ENCODE results near the gene MRPS9.

MRPS9 gene

GRCh38 chr2:105116348-105116747 lies 78.5 kb downstream of the MRPS9 start:
- no peak overlapping the region for H3K4me3 ChIP-seq (ENCODE audit: low read length)
- TF ChIP-seq, protein P1, sequence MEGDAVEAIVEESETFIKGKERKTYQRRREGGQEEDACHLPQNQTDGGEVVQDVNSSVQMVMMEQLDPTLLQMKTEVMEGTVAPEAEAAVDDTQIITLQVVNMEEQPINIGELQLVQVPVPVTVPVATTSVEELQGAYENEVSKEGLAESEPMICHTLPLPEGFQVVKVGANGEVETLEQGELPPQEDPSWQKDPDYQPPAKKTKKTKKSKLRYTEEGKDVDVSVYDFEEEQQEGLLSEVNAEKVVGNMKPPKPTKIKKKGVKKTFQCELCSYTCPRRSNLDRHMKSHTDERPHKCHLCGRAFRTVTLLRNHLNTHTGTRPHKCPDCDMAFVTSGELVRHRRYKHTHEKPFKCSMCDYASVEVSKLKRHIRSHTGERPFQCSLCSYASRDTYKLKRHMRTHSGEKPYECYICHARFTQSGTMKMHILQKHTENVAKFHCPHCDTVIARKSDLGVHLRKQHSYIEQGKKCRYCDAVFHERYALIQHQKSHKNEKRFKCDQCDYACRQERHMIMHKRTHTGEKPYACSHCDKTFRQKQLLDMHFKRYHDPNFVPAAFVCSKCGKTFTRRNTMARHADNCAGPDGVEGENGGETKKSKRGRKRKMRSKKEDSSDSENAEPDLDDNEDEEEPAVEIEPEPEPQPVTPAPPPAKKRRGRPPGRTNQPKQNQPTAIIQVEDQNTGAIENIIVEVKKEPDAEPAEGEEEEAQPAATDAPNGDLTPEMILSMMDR (conservative IDR thresholded peaks at IDR 0.05; ENCODE audit: low read depth, low read length), result no peak
- DNase-seq (ENCODE audit: low read depth), result no peak

DNA sequence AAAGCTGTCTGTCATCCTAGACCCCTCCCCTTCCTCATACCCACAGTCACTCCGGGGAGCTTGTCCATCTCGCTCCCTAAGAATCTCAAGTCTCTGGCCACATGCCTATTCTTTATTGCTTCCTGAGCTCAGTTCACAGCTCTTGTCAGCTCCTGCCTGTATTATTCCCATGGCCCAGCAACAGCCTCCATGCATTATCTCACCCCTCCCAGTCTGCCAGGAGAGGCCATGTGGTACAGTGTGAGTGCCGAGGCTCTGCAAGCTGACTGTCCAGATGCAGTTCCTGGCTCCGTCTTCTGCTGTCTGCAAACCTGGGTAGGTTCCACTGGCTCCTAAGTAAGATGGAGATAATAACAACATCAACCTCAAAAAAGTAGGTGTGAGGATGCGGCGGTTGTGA lies 79.7 kb downstream of the MRPS9 start:
- TF ChIP-seq, protein P1 (conservative IDR thresholded peaks at IDR 0.05; ENCODE audit: low read depth, low read length), result no peak
- no peak overlapping the region for H3K4me3 ChIP-seq (ENCODE audit: low read length)
- no peak for DNase-seq (ENCODE audit: low read depth)

- DNase-seq (ENCODE audit: low read depth), result no peak
- no peak overlapping the region for H3K4me3 ChIP-seq (ENCODE audit: low read length)
- TF ChIP-seq, protein P1 (conservative IDR thresholded peaks at IDR 0.05; ENCODE audit: low read depth, low read length), result peak; percentile 49
These were observed 81.1 kb downstream of the MRPS9 start for GRCh38 chr2:105118960-105119359.

- no peak for DNase-seq (ENCODE audit: low read depth)
- TF ChIP-seq, protein P1 (conservative IDR thresholded peaks at IDR 0.05; ENCODE audit: low read depth, low read length), result no peak
- H3K4me3 ChIP-seq (ENCODE audit: low read length), result no peak overlapping the region
These were observed 83.6 kb downstream of the MRPS9 start for GRCh38 chr2:105121434-105121833.

- TF ChIP-seq, protein P1 (conservative IDR thresholded peaks at IDR 0.05; ENCODE audit: low read depth, low read length), result peak; percentile 35
- no peak for DNase-seq (ENCODE audit: low read depth)
- no peak overlapping the region for H3K4me3 ChIP-seq (ENCODE audit: low read length)
These were observed 87.6 kb downstream of the MRPS9 start for GRCh38 chr2:105125428-105125827.

DNA sequence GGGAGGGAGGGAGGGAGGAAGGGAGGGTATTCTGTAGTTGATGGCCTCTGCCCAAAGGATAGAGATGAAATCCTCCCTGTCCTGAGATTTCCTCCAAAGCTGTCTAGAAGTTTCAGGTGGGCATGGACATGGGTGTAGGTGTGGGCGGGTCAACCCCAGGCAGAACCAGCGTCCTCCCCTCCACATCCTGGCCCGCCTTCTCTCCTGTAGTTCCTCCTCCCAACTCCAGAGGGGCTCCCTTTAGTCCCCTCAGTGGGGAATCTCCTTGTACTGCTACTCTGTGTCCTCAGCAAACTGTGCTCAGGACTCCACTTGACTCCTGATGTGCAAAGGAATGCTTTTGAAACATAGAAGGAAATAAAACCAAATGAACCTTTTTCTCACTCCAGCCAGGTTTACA lies 88.1 kb downstream of the MRPS9 start:
- no peak overlapping the region for H3K4me3 ChIP-seq (ENCODE audit: low read length)
- TF ChIP-seq, protein P1 (conservative IDR thresholded peaks at IDR 0.05; ENCODE audit: low read depth, low read length), result no peak
- DNase-seq (ENCODE audit: low read depth), result no peak

DNA sequence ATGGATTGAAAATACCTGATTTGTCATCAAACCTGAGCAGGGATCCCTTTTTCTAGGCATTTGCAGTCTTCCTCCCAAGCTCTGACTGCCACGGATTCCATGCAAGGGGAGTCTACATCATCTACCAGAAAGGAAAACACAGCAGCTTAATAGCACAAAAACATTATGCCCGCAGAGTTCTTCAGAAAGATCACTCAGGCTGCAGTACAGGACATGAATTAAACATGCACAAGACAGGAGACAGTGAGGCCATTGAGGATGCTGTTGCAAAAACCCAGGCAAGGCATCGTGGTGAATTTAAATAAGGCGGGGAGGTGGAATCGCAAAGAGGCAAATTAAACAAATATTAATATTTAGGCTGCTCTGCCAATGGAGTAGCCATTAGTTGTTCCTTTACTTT lies 88.5 kb downstream of the MRPS9 start:
- H3K4me3 ChIP-seq (ENCODE audit: low read length), result no peak overlapping the region
- TF ChIP-seq, protein P1 (conservative IDR thresholded peaks at IDR 0.05; ENCODE audit: low read depth, low read length), result no peak
- DNase-seq (ENCODE audit: low read depth), result no peak

All from retinal pigment epithelial cell (primary cell).